HG02870 (cell line): ENCODE data around the gene CST5.
"Not testable (repeated sequence)": the region's sequence is repeated elsewhere in the genome, so short reads cannot be mapped to it uniquely, and the experiment has no call there.

Source experiments
- ATAC-seq: cut with Tn5 transposase; IDR thresholded peaks from one replicate; pipeline ENCODE4 v1.9.1; 2021; ENCODE audit warnings: mild to moderate bottlenecking, moderate library complexity; ENCODE audit not compliant: unreplicated experiment

CST5 gene

DNA sequence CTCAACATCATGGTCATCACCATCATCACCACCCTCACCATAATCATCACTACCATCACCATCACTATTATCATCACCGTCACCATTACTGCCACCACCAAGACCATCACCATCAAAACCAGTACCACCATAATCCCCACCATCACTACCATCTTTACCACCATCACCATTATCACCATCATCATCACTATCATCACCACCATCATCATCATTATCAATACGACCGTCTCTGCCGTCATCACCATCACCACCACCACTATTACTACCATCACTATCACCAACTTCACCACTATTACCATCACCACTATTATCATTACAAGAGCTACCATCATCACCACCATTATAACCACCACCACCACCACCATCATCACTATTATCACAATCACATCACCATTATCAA is 11.3 kb upstream of the CST5 start:
- ATAC-seq, result not testable (repeated sequence)

DNA sequence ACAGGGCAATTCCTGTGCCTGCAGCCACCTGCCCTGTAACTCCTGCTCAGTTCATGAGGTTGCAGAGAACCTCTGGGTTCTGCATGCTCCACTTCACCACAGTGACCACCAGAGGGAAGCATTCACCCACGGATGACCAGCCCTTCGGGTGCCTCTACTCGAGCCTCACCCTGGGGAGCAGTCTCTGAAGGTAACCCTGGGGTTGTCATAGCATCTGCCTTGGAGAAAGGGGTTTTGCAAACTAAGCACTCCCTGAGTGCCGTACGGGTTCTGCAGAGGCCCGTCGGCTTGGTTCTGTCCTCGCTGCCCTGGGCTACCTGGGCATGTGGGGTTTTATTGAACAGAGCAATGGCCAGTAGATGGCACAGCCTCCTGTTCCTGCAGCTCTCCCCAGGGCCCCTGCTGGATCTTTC is 10.2 kb upstream of the CST5 start:
- peak; percentile 91 for ATAC-seq

DNA sequence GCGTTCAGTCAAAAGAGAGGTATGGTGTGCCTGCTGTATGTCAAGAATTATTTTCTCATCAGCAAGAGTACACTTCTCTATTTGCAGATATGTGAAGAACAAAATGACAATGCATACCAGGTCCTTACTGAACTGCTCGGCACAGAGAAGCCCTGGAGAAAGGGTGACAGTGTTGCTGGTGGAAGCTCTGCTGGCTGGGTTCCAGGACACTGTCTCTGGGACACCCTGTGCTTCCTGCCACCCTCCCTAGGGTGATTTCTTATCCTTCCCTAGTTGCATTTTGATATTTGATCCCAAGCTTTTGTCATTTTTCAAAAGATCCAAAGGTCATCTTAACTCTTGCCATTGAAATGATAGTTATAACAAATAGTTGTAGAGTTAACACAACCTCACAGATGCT is 8.3 kb upstream of the CST5 start:
- ATAC-seq, result no peak

DNA sequence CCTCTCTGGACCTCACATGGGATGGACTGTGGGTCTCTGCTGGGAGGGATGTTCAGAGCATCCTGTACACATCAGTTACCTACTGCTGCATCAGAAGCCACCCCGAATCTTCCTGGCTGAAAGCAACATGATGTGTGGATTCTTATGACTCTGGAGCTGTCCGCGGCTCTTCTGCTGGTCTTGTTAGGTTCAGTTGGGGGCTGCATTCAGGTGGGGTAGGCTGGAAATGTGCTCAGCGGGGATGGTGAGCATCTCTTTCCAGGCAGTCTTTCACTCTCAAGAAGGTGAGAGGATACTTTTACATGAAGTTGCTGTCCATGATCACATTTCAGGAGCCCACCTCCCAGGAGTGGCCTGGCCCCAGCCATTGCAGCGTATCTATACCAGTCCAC is 5.2 kb upstream of the CST5 start:
- no peak for ATAC-seq

DNA sequence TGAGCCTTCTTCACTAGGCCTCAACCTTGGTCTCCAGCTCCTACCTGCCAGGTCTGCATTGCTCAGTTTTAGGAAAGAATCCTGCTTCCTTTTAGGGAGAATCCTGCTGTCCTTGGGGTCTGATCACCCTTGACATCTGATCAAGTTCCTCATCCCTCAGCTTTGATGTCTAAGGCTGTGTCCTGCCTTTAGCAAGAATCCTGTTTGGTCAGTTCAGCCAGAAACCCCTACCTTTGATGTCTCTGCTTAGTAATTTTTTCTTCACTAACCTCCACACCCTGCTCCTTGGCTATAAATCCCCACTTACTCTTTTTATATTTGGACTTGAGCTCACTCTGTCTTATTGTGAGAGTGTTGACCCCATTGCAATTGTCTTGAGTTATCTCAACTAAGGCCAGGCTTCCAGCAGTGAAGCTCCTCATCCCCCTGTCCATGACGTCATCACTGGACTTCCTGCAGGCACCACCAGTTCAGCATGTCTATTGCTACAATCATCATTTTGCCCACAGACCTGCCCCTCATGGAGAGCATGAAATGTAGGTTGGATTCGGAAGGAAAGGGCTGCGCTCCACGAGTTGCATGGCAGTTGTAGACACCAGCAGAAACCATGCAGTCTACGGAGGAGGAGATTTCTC is 4.7 kb upstream of the CST5 start:
- no peak for ATAC-seq

DNA sequence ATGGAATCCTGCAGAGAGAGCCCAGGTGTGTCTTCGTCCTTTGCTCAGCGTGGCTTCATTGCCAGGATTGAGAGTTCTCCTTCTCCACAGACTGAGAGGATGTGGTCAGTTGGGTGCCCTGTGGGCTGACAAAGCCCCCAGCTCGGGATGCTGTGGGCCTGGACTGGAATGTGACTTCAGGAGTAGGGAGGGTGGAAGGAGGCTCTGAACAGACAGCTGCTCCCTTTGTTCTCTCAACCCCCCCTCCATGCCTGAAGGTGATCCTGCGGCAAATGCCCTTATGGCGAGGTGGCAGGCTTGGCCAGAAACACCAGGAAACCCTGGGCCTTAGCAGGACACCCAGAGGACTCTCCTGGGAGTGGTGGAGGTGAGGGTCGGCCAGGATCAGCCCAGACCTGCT is 1.8 kb upstream of the CST5 start:
- no peak for ATAC-seq

DNA sequence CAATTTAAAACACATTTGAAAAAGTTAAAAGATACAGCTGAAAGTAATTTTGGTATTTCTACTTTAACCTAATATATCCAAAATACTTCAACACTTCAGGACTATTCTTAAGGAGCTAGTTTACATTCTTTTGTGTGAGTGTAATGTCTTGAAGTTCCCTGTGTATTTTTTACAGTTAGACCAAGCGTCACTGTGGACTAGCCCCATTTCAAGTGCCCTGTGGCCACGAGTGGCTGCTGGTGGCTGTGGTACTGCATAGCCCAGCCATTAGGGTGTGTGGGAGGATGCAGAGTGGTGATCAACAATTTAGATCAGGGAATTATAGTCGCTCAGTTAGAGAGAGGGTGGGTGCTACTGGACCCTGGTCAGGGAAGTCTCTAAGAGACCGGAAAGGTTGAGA is 869 bp upstream of the CST5 start:
- no peak for ATAC-seq

DNA sequence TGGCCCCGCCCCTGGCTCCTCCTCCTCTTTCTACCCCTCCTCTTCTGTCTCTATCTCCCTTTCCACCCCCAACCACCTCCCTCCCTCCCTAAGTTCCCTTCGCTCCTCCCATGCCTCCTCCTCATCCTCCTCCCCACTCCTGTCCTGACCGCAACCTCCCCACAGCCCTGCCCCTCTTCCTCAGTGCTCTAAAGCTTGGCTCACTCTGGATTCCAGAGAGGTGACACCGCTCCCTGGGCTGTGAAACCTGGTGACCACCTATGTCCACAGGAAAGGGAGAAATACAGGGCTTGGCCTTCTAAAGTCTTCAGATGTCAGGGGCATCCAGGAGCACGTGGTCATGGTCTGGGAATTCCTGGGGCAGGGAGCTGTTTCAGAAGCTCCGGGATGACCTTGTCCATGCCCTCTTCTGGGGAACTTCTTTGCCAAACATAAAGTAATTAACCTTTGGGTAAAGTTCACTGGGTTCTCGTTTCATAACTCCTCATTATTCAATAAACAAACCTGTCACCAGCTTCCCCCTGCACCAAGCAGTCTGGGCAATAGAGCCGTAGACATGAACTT is 345 bp upstream of the CST5 start:
- no peak for ATAC-seq

DNA sequence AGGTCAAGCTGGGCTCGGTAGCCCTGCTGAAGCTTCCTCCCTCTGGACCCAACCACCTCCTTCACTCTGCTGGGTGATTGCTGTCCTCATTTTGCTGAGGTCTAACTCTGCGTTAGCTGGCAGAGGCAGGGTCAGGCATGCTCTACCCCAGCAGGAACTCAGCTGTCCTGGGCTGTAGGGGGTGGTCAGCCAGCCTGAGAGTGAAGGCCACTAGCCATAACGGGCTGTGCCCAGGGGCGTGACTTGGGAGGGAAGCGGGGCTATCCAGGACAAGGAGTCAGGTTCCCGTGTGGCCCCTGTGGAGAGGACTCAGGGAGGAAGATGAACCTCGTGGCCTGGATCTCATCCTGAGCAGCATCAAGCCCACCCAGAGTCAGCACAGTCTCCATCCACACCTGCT is 761 bp downstream of the CST5 start:
- ATAC-seq, result no peak

DNA sequence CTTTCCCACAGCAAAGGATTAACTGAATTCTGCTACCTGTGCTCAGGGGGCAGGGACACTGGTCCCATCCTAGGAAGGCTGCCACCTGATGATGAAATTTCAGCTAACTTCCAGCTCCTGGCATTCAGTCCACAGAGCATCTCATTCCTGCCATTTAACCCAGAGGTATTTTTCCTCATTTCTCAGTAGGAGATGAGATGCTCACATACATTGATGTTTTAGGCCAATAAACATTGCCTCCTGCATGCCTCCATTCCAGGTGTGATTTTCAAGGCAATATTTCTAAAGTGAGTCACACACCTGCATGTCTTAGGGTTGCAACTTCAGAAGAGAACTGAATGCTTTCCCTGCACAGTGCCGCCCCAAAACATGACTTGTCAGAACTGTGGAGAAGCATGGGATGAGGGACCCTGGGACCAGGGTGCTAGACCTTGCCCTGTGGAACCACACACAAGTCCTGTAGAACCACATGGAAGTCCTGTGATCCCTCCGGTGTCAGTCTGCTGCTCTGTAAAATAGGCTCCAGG is 1.5 kb downstream of the CST5 start:
- ATAC-seq, result not testable (repeated sequence)

DNA sequence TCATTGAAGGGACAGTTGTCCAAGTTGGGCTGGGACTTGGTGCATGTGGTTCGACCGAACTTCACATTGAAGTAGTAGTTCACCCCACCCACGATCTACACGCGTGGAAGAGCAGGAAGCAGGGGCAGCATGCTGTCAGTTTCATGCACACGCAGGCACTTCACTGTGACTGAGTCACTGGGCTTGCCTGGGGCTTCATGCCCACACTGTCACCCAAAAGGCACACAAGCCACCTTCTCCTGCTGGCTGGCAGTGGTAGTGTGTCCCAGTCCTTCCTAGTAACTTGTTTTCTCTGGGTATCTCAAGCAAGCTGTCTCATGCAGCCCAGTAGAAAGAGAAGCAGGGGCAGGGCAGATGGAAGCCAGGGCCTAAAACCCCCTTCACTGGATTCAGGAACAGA is 2.0 kb downstream of the CST5 start:
- ATAC-seq, result no peak

DNA sequence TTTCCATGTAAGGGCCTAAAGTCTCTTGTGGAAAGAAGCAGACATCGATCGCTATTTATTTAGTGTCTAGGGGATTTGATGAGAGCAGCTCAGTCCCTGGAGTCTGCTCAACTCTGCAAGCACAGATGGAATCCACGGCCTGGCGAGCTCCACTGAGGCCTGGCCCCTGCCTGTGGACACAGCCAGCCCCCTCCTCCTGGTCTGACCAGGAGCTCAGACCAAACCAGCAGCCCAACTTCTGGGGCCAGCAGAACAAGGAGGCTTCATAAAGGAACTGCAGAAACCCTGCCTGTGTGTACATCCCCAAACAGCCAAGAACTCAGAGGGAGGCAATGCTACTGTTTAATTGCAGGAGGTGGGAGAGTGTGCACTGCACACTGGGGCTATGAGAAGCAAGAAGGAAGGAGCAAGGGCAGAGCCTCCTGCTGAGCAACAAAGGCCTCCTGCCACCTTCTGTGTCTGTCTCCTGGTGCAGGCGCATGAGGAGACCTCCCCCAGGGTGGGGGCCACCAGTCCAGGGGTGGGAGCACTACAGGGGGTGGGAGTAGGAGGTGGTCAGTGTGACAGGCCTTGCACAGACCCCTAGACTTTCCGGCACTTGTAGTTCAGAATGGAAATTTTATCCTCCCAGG is 3.8 kb downstream of the CST5 start:
- no peak for ATAC-seq

DNA sequence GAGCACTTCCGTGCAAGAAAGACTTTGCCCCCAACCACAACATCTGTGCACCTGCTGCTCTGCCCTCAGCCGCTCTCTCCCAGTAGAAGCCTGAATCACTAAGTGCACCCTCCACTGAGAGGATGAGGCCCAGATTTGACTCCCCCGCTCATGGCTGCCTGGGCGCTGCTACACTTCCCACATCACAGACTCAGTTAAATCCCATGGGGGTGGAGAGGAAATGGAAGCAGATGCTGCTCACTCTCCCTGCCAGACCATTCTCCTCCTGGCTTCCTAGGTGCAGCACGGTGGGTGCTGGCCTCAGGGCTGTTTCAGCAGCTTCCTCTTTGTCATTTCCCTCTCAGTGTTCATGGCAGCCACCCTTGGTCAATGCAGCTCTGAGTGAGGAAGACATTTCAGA is 4.8 kb downstream of the CST5 start:
- no peak for ATAC-seq

DNA sequence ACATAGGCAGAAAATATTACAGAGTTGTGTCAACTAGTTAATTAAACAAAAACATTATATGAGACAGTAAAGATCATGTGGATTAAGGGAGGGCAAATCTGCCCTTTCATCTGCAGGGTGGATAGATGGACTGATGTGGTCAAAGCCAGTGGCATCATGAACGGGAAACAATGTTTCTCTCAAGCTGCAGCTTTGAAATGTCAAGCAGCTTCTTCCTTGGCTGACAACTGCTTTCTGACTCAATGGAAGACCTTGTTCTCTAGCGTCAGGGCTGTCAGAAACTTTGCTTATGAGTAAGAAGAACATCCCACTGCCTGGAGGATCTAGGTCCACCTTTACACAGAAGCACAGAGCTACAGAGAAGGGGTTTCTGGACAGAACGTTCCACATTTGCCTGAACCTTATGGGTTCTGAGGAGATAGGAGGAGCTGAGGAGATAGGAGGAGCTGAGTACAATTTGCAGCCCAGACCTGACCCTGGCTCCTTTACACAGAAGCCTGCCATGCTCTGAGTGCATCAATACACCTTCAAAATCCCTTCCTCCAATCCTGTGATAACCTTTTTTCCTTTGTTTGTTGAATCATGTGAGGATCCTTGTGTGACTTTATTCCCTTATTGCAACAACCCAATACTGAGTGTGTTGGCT is 6.1 kb downstream of the CST5 start:
- ATAC-seq, result no peak

DNA sequence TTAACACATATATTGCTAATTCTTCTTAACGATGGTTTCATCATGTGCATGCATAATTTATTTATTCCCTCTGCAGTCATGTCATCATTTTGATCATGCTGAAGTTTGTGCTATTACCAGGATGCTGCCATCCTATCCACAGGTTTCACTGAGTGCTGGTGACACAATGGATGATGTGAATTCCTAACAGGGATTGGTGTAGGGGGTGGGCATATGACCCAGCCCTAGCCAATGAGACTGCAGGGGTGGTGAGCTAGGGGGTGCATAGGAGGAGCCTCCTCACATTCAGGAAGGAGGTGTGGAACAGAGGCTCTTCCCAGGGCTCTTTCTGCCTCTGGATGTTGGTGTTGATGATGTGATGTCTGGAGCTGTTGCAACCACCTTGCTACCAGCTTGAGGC is 7.5 kb downstream of the CST5 start:
- no peak for ATAC-seq

DNA sequence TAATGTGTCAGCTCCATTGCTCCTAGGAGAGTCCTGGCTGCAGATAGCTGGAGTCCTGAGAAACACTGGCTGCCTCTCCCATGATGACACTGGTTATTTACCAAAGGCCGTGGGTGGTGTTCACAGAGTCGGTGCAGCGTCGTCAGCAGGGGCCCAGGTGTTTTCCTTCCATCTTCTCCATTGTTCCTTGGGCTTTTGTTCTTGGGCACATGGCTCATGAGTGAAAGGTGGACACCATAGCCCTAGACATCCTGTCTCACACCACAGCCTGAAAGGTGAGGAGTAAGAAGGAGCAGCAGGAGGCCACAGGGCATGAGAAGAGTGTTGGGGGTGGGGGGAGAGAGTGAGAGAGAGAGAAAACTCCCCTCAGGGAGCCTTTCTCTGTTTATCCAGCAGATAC is 9.1 kb downstream of the CST5 start:
- ATAC-seq, result no peak

DNA sequence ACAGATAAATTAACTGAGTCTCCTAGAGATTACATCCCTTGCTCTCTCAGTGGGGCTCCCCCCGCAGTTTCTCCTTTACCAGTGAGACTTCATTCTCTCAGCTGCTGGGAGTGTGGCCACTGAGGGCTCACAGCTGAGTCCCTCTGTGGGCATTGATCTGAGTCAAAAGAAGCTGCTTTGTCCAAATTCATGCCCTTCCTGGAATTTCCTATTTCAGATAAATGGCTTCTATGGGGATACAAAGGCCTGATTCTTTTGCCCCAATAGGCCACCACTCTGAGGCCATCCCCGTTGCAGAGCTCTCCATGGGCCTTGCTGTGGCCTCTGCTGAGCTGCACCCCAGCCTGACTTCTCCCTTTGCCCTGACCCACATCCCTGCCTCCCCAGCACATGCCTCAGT is 10.0 kb downstream of the CST5 start:
- ATAC-seq, result no peak

DNA sequence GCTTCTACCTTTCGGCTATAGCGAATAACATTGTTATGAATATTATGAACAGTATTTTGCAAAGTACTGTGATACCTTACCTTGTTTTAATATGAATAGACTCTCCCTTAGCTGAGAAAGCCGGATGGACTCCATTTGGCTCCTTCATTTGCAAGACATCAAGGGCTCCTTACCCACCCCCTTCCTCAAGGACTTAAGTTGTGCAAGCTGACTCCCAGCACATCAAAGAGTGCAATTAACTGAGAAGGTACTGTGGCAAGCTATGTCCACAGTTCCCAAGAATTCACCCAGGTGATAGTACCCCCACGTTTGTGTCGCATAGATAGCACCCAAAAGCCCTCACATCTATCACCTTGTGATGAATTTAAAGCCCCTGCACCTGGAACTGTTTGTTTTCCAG is 11.2 kb downstream of the CST5 start:
- ATAC-seq, result no peak

DNA sequence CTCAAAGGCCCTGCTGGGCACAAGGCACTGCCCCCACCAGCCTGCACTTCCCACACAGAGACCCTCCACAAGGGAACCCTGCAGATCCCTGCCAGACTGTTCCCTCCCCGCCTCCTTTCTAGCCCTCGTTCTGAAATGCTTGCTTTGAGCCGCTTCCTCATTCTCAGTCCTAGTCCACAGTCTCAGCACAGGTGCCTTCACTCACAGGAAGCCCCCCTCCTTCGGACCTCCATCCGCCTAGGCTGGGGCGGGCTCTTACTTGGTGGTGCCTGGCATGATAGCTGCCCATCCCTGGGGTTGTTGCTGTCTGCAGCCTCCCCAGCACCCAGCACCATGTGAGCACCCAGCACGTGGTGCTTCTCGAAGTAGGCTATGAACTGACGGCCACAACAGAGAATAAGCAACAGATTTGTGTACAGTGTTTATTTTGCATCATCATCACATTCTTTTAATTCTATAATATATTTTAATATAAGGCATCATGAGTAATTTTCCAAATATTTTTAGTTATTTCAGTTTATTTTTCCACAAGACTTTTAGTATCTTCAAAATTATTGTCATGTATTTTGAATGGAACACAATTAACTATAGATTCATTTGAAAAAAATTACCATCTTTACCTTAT is 12.3 kb downstream of the CST5 start:
- no peak for ATAC-seq

DNA sequence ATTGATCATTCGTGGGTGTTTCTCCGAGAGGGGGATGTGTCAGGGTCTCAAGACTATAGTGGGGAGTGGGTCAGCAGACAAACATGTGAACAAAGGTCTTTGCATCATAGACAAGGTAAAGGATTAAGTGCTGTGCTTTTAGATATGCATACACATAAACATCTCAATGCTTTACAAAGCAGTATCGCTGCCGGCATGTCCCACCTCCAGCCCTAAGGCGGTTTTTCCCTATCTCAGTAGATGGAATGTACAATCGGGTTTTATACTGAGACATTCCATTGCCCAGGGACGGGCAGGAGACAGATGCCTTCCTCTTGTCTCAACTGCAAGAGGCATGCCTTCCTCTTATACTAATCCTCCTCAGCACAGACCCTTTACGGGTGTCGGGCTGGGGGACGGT is 18.8 kb downstream of the CST5 start:
- ATAC-seq, result not testable (repeated sequence)

DNA sequence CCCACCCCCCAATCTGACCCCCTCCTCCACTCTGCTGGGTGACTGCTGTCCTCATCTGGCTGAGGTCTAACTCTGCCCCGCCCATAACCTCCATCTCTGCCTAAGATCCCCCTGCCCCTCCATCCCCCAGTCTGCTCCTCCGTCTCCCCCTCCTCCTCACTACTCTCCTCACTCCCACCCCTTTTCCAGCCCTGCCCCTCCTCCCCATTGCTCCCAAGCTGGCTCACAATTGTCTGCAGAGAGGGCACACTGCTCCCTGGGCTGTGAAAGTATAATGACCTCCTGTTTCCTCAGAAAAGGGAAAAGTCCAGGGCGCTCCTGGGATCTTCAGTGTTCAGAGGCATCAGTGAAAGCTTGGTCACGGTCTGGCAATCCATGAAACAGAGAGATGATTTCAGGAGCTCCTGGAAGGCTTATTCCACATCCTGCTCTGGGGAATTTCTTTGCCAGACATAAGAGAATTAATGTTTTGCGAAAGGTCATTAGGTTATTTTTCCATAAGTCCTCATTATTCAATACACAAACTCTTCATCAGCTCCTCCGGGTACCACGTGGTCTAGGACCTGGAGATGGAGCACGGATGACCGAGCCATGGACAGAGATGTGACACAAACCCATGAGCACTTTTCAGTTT is 21.5 kb downstream of the CST5 start:
- ATAC-seq, result no peak
